HFFc6 (cell line): Measurements from ENCODE around the gene UBQLN4. TPM values are rescaled to one million over a fixed set of nuclear protein-coding genes. Genes with fewer than 3 reads are reported as not detected.

Experiments used
- DNase-seq: peaks from one replicate; pipeline ENCODE4 v3.0.0-alpha.2; 2018
- H3K27ac Mint-ChIP-seq: 2 replicates; pipeline ENCODE4 v1.8.0; 2020; ENCODE audit warnings: mild to moderate bottlenecking, mixed read lengths
- H3K27me3 Mint-ChIP-seq: 2 replicates; pipeline ENCODE4 v1.8.0; 2021; ENCODE audit warnings: mild to moderate bottlenecking, moderate library complexity, mixed read lengths; ENCODE audit not compliant: insufficient read depth
- H3K36me3 Mint-ChIP-seq: 2 replicates; pipeline ENCODE4 v1.8.0; 2021; ENCODE audit warnings: low read depth, mixed read lengths
- H3K4me1 Mint-ChIP-seq: 2 replicates; pipeline ENCODE4 v1.8.0; 2020; ENCODE audit warnings: low read depth, mixed read lengths
- H3K4me3 Mint-ChIP-seq: 2 replicates; pipeline ENCODE4 v1.8.0; 2020; ENCODE audit warnings: mild to moderate bottlenecking, moderate library complexity, mixed read lengths
- H3K9me3 Mint-ChIP-seq: 2 replicates; pipeline ENCODE4 v1.8.0; 2020; ENCODE audit warnings: mild to moderate bottlenecking, mixed read lengths
- CTCF ChIP-seq: fragments of 200-600 bp; sonication (generic); IDR thresholded peaks from 2 replicates; pipeline ENCODE4 v1.5.0; 2021; ENCODE audit warnings: antibody characterized with exemption, mild to moderate bottlenecking
- total RNA-seq, 6 experiments: library from RNA; stranded (reverse); fragmentation: NEBNext Ultra II Directional; extraction: Animal tissue kit (Norgen Biotek cat#: 25700); gene quantifications; 2 replicates in 1 of 6; 3 replicates in 5 of 6; pipeline ENCODE4 v1.2.3, GENCODE V29; 2021

UBQLN4 gene
- total RNA-seq, 6 experiments from 2014 or later = 31.6 to 36.0 (median 32.9) TPM

- no peak for DNase-seq
- TF ChIP-seq CTCF = no peak
- H3K9me3 Mint-ChIP-seq = no peaks in the 10 kb centered on the region
- no peak overlapping the region for H3K4me3 Mint-ChIP-seq
- H3K36me3 Mint-ChIP-seq = no peaks in the 10 kb centered on the region
- no peak overlapping the region for H3K27ac Mint-ChIP-seq
- H3K4me1 Mint-ChIP-seq = peaks cover 5% of the 10 kb centered on the region
- peaks cover 2% of the 10 kb centered on the region; the same call in 1 of the 2 replicates for H3K27me3 Mint-ChIP-seq
Measured at GRCh38 chr1:156026588-156026987, 27.0 kb downstream of the UBQLN4 start.

- DNase-seq = peak; percentile 55
- peaks cover 5% of the 10 kb centered on the region for H3K4me1 Mint-ChIP-seq
- H3K27me3 Mint-ChIP-seq = peaks cover 2% of the 10 kb centered on the region; the same call in 1 of the 2 replicates
- no peak overlapping the region for H3K4me3 Mint-ChIP-seq
- no peak overlapping the region for H3K27ac Mint-ChIP-seq
- no peaks in the 10 kb centered on the region for H3K36me3 Mint-ChIP-seq
- H3K9me3 Mint-ChIP-seq = no peaks in the 10 kb centered on the region
- TF ChIP-seq CTCF = peak; percentile 73
Measured at GRCh38 chr1:156025876-156026275, 27.7 kb downstream of the UBQLN4 start.

GRCh38 chr1:156024801-156025200 lies 28.8 kb downstream of the UBQLN4 start:
- H3K27me3 Mint-ChIP-seq = peaks cover 4% of the 10 kb centered on the region
- no peak overlapping the region for H3K4me3 Mint-ChIP-seq
- no peaks in the 10 kb centered on the region for H3K9me3 Mint-ChIP-seq
- H3K27ac Mint-ChIP-seq = no peak overlapping the region
- H3K36me3 Mint-ChIP-seq = peaks cover 7% of the 10 kb centered on the region
- peaks cover 12% of the 10 kb centered on the region for H3K4me1 Mint-ChIP-seq
- no peak for TF ChIP-seq CTCF
- no peak for DNase-seq

- TF ChIP-seq CTCF = no peak
- Mint-ChIP-seq H3K27me3 (peaks cover 5% of the 10 kb centered on the region), H3K4me1 (peaks cover 27% of the 10 kb centered on the region), H3K9me3 (no peaks in the 10 kb centered on the region), H3K36me3 (peaks cover 23% of the 10 kb centered on the region), H3K27ac (no peak overlapping the region), H3K4me3 (no peak overlapping the region)
- DNase-seq = no peak
Measured at GRCh38 chr1:156021954-156022353, 31.6 kb downstream of the UBQLN4 start.

GRCh38 chr1:156021093-156021428 lies 32.5 kb downstream of the UBQLN4 start:
- peaks cover 28% of the 10 kb centered on the region for H3K36me3 Mint-ChIP-seq
- peaks cover 25% of the 10 kb centered on the region for H3K4me1 Mint-ChIP-seq
- DNase-seq = no peak
- TF ChIP-seq CTCF = no peak
- no peak overlapping the region; the same call in 1 of the 2 replicates for H3K27ac Mint-ChIP-seq
- peak overlapping the region; percentile 100 for H3K4me3 Mint-ChIP-seq
- H3K9me3 Mint-ChIP-seq = no peaks in the 10 kb centered on the region
- H3K27me3 Mint-ChIP-seq = peaks cover 5% of the 10 kb centered on the region
